CD8-positive, alpha-beta memory T cell (primary cell): ENCODE data around the gene CXCR2. TPM values are rescaled to one million over a fixed set of nuclear protein-coding genes. Genes with fewer than 3 reads are reported as not detected.
A peak's percentile ranks its signal among the peaks of the same experiment; 100 is the strongest.
"Not testable (repeated sequence)": the region's sequence is repeated elsewhere in the genome, so short reads cannot be mapped to it uniquely, and the experiment has no call there.

Source experiments
- CTCF ChIA-PET: fragments of 350-600 bp; sonication (Branson Sonifier 250); formaldehyde crosslinking; loops from one replicate; lab custom pipeline; 2021; ENCODE audit warnings: antibody characterized with exemption; lab: Charles Lee
- POLR2A ChIA-PET: fragments of 350-600 bp; sonication (Branson Sonifier 250); formaldehyde crosslinking; loops from one replicate; lab custom pipeline; 2021; ENCODE audit warnings: antibody characterized with exemption; lab: Charles Lee
- DNase-seq, 5 donors: peaks; one replicate each; pipeline versions ENCODE4 v3.0.0 to v3.0.0-alpha.2; 2020 to 2022; ENCODE audit warnings: mixed read lengths in 1 of 5
- H3K27ac ChIP-seq: one replicate; pipeline ENCODE4 v1.7.0; 2013; ENCODE audit warnings: low read depth, mild to moderate bottlenecking, low read length, moderate library complexity
- H3K27me3 ChIP-seq: 2 replicates; pipeline ENCODE4 v1.7.0; 2013; ENCODE audit warnings: low read length, mild to moderate bottlenecking; ENCODE audit not compliant: insufficient read depth, poor library complexity, severe bottlenecking
- H3K36me3 ChIP-seq: 2 replicates; pipeline ENCODE4 v1.7.0; 2013; ENCODE audit warnings: mild to moderate bottlenecking, low read length, moderate library complexity; ENCODE audit not compliant: insufficient read depth
- H3K4me1 ChIP-seq: 2 replicates; pipeline ENCODE4 v1.7.0; 2013; ENCODE audit warnings: mild to moderate bottlenecking, low read length, moderate library complexity; ENCODE audit not compliant: insufficient read depth
- H3K4me3 ChIP-seq: 2 replicates; pipeline ENCODE4 v1.7.0; 2013; ENCODE audit warnings: mild to moderate bottlenecking, low read length
- H3K9me3 ChIP-seq: 2 replicates; pipeline ENCODE4 v1.7.0; 2013; ENCODE audit warnings: mild to moderate bottlenecking, low read length
- H3K27ac Mint-ChIP-seq, 8 donors: one replicate each; pipeline ENCODE4 v1.8.0; 2020 to 2021; ENCODE audit warnings: mixed read lengths in 8 of 8, mild to moderate bottlenecking in 6 of 8, inconsistent platforms in 3 of 8, moderate library complexity in 3 of 8
- H3K27me3 Mint-ChIP-seq, 2 donors: one replicate each; pipeline ENCODE4 v1.8.0; 2020 to 2021; ENCODE audit warnings: mixed read lengths in 2 of 2, mild to moderate bottlenecking in 1 of 2, moderate library complexity in 1 of 2
- H3K36me3 Mint-ChIP-seq, 3 donors: one replicate each; pipeline ENCODE4 v1.8.0; 2020 to 2021; ENCODE audit warnings: mixed read lengths in 3 of 3, inconsistent platforms in 1 of 3, mild to moderate bottlenecking in 1 of 3
- H3K4me1 Mint-ChIP-seq, 3 donors: one replicate each; pipeline ENCODE4 v1.8.0; 2020 to 2021; ENCODE audit warnings: mixed read lengths in 3 of 3, inconsistent platforms in 1 of 3, mild to moderate bottlenecking in 1 of 3
- H3K4me3 Mint-ChIP-seq, 7 donors: one replicate each; pipeline ENCODE4 v1.8.0; 2020 to 2021; ENCODE audit warnings: mixed read lengths in 7 of 7, mild to moderate bottlenecking in 6 of 7, moderate library complexity in 4 of 7, inconsistent platforms in 2 of 7
- H3K9me3 Mint-ChIP-seq, 5 donors: one replicate each; pipeline ENCODE4 v1.8.0; 2020 to 2022; ENCODE audit warnings: mixed read lengths in 5 of 5, mild to moderate bottlenecking in 3 of 5, moderate library complexity in 2 of 5, inconsistent platforms in 1 of 5
- polyA plus RNA-seq: library from polyadenylated mRNA; unstranded; fragments of 300-500 nt; fragmentation: Illumina TruSeq; gene quantifications from one replicate; pipeline ENCODE4 v1.2.3, GENCODE V29; 2021
- total RNA-seq, 2 experiments: library from RNA; stranded (reverse); gene quantifications; one replicate each; pipeline ENCODE4 v1.2.3, GENCODE V29; 2021

CXCR2 gene
- total and polyA plus RNA-seq, 3 experiments from 2014 or later: 0.85 TPM; not detected in 2

DNA sequence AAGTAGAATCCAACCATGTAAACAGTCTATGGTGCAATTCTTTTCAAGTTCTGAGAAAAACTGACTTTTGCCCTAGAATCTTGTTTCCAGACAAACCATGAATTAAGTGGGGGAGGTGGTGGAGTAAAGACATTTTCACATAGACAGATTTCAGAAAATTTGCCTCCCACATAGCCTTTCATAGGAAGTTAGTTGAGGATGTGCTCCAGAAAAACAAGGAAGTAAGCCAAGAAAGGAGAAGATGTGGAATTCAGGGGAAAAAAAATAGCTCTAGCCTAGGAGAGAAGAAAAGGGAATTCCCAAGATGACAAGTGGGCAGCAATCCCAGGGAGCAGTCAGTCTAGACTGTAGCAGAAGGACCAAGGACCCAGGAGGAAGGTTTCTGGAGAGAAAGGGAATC lies 39.4 kb upstream of the CXCR2 start:
- Histone ChIP-seq H3K36me3 (no peaks in the 10 kb centered on the region), H3K4me1 (no peaks in the 10 kb centered on the region), H3K27me3 (no peaks in the 10 kb centered on the region), H3K4me3 (no peak overlapping the region), H3K27ac (no peak overlapping the region), H3K9me3 (no peaks in the 10 kb centered on the region)
- POLR2A ChIA-PET: no interaction called here
- Mint-ChIP-seq H3K27ac (peak overlapping the region in 1 of 8 donors; percentile 12), H3K27me3 (peaks cover 7 to 31% of the 10 kb centered on the region in 2 donors), H3K4me1 (no peaks in the 10 kb centered on the region), H3K4me3 (no peak overlapping the region), H3K9me3 (peaks cover 8 to 15% (median 12%) of the 10 kb centered on the region in 5 donors), H3K36me3 (peaks cover 2 to 5% (median 3%) of the 10 kb centered on the region in 3 donors)
- DNase-seq: no peak
- CTCF ChIA-PET: no interaction called here

DNA sequence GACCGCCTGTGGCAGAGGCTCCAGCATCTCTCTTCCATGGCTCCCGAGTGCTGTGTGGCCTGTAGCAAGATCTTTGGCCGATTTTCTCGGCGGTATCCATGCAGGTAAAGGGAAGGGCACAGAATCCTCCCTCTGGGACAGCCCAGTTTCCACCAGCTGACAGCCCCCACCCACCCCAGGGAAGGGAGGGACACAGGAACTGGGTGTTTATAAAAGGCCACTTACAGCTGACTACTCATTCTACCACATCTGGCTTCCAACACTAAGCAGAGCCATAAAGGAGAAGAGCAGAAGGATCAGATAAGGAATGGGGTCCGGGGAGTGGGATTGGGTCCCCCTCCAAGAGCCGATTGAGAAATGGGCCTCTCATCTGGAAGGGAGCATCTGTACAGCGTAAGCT lies 36.6 kb upstream of the CXCR2 start:
- Mint-ChIP-seq H3K9me3 (peaks cover 8 to 15% (median 12%) of the 10 kb centered on the region in 5 donors), H3K4me1 (no peaks in the 10 kb centered on the region), H3K36me3 (peaks cover 2 to 5% (median 3%) of the 10 kb centered on the region in 3 donors), H3K27me3 (peaks cover 2 to 30% of the 10 kb centered on the region in 2 donors), H3K27ac (no peak overlapping the region), H3K4me3 (no peak overlapping the region)
- Histone ChIP-seq H3K27me3 (no peaks in the 10 kb centered on the region), H3K27ac (no peak overlapping the region), H3K36me3 (no peaks in the 10 kb centered on the region), H3K9me3 (no peaks in the 10 kb centered on the region), H3K4me3 (no peak overlapping the region), H3K4me1 (no peaks in the 10 kb centered on the region)
- DNase-seq: no peak
- POLR2A ChIA-PET: no interaction called here
- CTCF ChIA-PET: no interaction called here

DNA sequence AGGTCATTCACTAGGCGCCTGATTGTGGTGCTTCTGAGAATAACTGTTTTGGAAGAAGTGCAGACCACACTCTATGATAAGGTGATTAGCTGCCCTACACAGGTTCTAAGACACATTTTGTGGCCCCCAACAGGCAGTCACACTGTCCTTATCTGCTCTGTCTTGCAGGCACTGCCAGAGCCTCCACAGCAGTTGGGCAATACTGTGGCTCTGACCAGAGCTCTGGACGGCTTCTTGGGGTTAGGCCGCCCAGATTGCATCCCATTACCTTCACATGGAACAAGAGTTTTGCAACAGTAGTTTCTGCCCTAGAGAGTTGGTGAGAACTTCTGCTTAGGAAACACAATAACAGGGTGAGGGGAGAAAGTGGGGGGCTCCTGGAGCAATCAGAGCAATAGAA lies 34.1 kb upstream of the CXCR2 start:
- Histone ChIP-seq H3K9me3 (no peaks in the 10 kb centered on the region), H3K27ac (no peak overlapping the region), H3K4me3 (no peak overlapping the region), H3K27me3 (no peaks in the 10 kb centered on the region), H3K36me3 (no peaks in the 10 kb centered on the region), H3K4me1 (no peaks in the 10 kb centered on the region)
- H3K27ac Mint-ChIP-seq: no peak overlapping the region
- no peak overlapping the region for H3K4me3 Mint-ChIP-seq
- POLR2A ChIA-PET: no interaction called here
- no peaks in the 10 kb centered on the region for H3K4me1 Mint-ChIP-seq
- CTCF ChIA-PET: no interaction called here
- H3K36me3 Mint-ChIP-seq: no peaks in the 10 kb centered on the region
- DNase-seq: no peak
- peaks cover 0 to under 1% (median under 1%) of the 10 kb centered on the region in 5 donors for H3K9me3 Mint-ChIP-seq
- peaks cover 2 to 18% of the 10 kb centered on the region in 2 donors for H3K27me3 Mint-ChIP-seq

DNA sequence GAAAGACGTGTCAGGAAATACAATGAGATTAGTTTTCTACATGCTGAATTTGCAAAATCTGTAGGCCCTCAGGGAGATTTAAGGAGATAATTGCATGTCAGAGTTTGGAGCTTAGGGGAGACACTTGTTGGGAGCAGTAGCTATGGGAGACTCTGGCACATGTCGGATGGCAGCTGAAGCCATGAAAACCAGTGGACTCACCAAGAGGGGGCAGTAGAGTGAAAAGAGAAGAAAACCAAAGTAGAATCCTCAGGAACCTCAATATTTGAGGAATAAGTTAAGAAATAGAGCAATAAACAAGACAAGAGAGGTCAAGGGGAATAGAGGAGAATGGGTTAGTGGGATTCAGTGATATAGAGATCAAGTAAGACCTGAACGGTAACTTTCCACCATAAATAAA lies 31.9 kb upstream of the CXCR2 start:
- H3K4me1 ChIP-seq: no peaks in the 10 kb centered on the region
- H3K36me3 Mint-ChIP-seq: no peaks in the 10 kb centered on the region
- POLR2A ChIA-PET: no interaction called here

DNA sequence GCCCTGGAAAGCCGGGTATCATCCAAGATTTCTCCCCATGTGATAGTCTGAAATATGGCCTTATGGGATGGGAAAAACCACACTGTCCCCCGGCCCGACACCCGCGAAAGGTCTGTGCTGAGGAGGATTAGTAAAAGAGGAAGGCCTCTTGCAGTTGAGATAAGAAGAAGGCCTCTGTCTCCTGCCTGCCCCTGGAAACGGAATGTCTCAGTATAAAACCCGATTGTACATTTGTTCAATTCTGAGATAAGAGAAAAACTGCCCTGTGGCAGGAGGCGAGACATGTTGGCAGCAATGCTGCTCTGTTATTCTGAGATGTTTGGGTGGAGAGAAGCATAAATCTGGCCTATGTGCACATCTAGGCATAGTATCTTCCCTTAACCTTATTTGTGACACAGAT lies 30.0 kb upstream of the CXCR2 start:
- Histone ChIP-seq H3K36me3 (no peaks in the 10 kb centered on the region), H3K9me3 (no peaks in the 10 kb centered on the region), H3K4me1 (no peaks in the 10 kb centered on the region), H3K27ac (no peak overlapping the region), H3K4me3 (no peak overlapping the region), H3K27me3 (no peaks in the 10 kb centered on the region)
- H3K4me3 Mint-ChIP-seq: no peak overlapping the region
- peaks cover 8 to 32% of the 10 kb centered on the region in 2 donors for H3K27me3 Mint-ChIP-seq
- ChIA-PET CTCF (no interaction called here), POLR2A (no interaction called here)
- no peaks in the 10 kb centered on the region for H3K9me3 Mint-ChIP-seq
- no peak for DNase-seq
- no peaks in the 10 kb centered on the region for H3K4me1 Mint-ChIP-seq
- no peak overlapping the region for H3K27ac Mint-ChIP-seq
- no peaks in the 10 kb centered on the region for H3K36me3 Mint-ChIP-seq

More for the DNA sequence above, 31.9 kb upstream of the CXCR2 start:
- Mint-ChIP-seq H3K27me3 (peaks cover 6 to 23% of the 10 kb centered on the region in 2 donors), H3K4me3 (no peak overlapping the region), H3K27ac (no peak overlapping the region), H3K9me3 (no peaks in the 10 kb centered on the region), H3K4me1 (no peaks in the 10 kb centered on the region)
- Histone ChIP-seq H3K4me3 (no peak overlapping the region), H3K9me3 (no peaks in the 10 kb centered on the region), H3K27ac (no peak overlapping the region), H3K27me3 (no peaks in the 10 kb centered on the region), H3K36me3 (no peaks in the 10 kb centered on the region)
- no peak for DNase-seq
- CTCF ChIA-PET: no interaction called here

DNA sequence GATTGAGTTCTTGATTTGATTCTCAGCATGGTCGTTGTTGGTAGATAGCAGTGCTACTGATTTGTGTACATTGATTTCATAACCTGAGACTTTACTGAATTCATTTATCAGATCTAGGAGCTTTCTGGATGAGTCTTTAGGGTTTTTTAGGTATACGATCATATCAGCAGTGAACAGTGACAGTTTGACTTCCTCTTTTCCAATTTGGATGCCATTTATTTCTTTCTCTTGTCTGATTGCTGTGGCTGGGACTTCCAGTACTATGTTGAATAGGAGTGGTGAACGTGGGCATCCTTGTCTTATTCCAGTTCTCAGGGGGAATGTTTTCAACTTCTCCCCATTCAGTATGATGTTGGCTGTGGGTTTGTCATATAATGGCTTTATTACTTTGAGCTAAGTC lies 27.9 kb upstream of the CXCR2 start:
- no peak for DNase-seq
- Mint-ChIP-seq H3K27me3 (peaks cover 8 to 33% of the 10 kb centered on the region in 2 donors), H3K9me3 (no peaks in the 10 kb centered on the region), H3K4me1 (no peaks in the 10 kb centered on the region), H3K27ac (no peak overlapping the region), H3K36me3 (no peaks in the 10 kb centered on the region), H3K4me3 (no peak overlapping the region)
- Histone ChIP-seq H3K27me3 (no peaks in the 10 kb centered on the region), H3K27ac (no peak overlapping the region), H3K36me3 (no peaks in the 10 kb centered on the region), H3K4me3 (no peak overlapping the region), H3K9me3 (no peaks in the 10 kb centered on the region), H3K4me1 (no peaks in the 10 kb centered on the region)
- CTCF ChIA-PET: no interaction called here
- POLR2A ChIA-PET: no interaction called here

DNA sequence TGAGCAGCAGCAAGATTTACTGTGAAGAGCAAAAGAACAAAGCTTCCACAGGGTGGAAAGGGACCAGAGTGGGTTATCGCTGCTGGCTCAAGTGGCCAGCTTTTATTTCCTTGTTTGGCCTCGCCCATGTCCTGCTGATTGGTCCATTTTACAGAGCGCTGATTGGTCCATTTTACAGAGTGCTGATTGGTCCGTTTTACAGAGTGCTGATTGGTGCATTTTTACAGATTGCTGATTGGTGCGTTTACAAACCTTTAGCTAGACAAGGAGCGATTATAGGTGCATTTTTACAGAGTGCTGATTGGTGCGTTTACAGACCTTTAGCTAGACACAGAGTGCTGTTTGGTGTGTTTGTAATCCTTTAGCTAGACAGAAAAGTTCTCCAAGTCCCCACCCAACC lies 17.0 kb upstream of the CXCR2 start:
- Mint-ChIP-seq H3K27me3 (peaks cover 39 to 86% of the 10 kb centered on the region in 2 donors), H3K36me3 (peaks cover 0 to 27% (median 1%) of the 10 kb centered on the region in 3 donors), H3K9me3 (peaks cover 3 to 29% (median 10%) of the 10 kb centered on the region in 5 donors)
- H3K4me1 ChIP-seq, H3K36me3 ChIP-seq, H3K4me3 Mint-ChIP-seq, H3K27me3 ChIP-seq, H3K27ac ChIP-seq, H3K4me3 ChIP-seq, H3K4me1 Mint-ChIP-seq, POLR2A ChIA-PET, H3K9me3 ChIP-seq, CTCF ChIA-PET, H3K27ac Mint-ChIP-seq, DNase-seq: not testable (repeated sequence)

DNA sequence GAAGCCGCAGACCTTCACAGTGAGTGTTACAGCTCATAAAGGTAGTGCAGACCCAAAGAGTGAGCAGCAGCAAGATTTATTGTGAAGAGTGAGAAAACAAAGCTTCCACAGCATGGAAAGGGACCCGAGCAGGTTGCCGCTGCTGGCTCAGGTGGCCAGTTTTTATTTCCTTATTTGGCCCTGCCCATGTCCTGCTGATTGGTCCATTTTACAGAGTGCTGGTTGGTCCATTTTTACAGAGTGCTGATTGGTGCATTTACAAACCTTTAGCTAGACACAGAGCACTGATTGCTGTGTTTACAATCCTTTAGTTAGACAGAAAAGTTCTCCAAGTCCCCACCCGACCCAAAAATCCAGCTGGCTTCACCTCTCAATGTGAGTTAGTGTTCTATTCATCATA lies 4.0 kb upstream of the CXCR2 start:
- CTCF ChIA-PET, H3K4me3 Mint-ChIP-seq, H3K4me1 ChIP-seq, H3K27ac Mint-ChIP-seq, H3K27me3 ChIP-seq, POLR2A ChIA-PET, H3K27ac ChIP-seq, H3K4me3 ChIP-seq, DNase-seq, H3K4me1 Mint-ChIP-seq, H3K36me3 ChIP-seq, H3K9me3 ChIP-seq: not testable (repeated sequence)
- Mint-ChIP-seq H3K27me3 (peaks cover 30 to 50% of the 10 kb centered on the region in 2 donors), H3K36me3 (peaks cover 0 to 14% (median 0%) of the 10 kb centered on the region in 3 donors), H3K9me3 (peaks cover 19 to 48% (median 31%) of the 10 kb centered on the region in 5 donors)

DNA sequence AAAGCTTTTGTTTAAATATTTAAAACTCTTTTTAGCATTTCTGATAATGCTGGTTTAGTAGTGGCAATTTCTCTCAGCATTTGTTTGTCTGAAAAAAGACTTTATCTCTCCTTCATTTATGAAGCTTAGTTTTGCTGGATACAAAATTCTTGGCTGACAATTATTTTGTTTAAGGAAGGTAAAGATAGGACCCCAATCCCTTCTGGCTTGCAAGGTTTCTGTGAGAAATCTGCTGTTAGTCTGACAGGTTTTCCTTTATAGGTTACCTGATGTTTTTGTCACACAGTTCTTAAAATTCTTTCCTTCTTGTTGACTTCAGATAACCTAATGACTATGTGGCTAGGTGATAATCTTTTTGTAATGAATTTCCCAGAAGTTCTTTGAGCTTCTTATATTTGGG lies 3.5 kb upstream of the CXCR2 start:
- H3K9me3 ChIP-seq, H3K27me3 ChIP-seq, H3K27ac ChIP-seq, H3K4me3 Mint-ChIP-seq, CTCF ChIA-PET, H3K4me3 ChIP-seq, H3K4me1 ChIP-seq, H3K36me3 ChIP-seq, DNase-seq, POLR2A ChIA-PET, H3K4me1 Mint-ChIP-seq, H3K27ac Mint-ChIP-seq: not testable (repeated sequence)
- H3K27me3 Mint-ChIP-seq: peaks cover 30 to 53% of the 10 kb centered on the region in 2 donors
- peaks cover 18 to 43% (median 27%) of the 10 kb centered on the region in 5 donors for H3K9me3 Mint-ChIP-seq
- peaks cover 0 to 14% (median 0%) of the 10 kb centered on the region in 3 donors for H3K36me3 Mint-ChIP-seq
